ENCODE measurements around the gene STX18.

Gene STX18

DNA sequence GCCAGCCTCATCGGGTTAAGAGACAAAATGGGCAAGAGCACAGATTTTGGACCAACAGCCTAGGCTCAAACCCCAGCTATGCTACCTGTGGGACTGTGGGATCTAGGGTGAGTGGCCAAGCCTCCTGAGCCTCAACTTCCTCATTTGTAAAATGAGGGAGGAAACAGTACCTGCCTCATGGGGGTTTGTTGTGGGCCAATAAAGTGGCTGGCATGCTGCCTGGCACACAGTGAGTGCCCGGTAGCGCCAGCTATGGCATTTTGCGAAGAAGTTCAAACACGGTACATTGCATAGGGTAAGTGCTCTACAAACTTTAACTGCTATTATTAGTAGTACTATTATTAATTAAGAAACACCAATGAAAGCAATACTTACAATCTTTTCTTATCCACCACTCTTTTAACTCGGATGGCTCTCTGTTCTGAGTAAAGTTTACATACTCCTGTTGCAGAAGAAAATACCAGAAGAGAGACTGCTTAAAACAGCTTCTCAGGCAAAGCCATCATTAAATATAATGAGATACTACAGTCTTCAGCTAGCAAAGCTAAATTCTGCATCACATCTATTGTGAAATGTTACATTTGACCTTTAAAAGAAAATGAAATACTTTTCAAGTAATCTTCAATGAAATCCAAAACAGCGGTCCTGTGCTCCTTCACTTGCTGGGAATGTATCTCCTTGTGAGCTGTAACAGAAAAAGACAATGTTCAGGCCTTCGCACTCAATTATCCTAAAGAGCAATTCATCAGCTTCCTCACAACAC lies 84.9 kb downstream of the STX18 start:
- in situ Hi-C loops (cut with HindIII; ENCODE audit: low sequenced_read_pairs), result no loop called here
- no peak for DNase-seq (ENCODE audit: low read depth)
- TF ChIP-seq, protein P1, sequence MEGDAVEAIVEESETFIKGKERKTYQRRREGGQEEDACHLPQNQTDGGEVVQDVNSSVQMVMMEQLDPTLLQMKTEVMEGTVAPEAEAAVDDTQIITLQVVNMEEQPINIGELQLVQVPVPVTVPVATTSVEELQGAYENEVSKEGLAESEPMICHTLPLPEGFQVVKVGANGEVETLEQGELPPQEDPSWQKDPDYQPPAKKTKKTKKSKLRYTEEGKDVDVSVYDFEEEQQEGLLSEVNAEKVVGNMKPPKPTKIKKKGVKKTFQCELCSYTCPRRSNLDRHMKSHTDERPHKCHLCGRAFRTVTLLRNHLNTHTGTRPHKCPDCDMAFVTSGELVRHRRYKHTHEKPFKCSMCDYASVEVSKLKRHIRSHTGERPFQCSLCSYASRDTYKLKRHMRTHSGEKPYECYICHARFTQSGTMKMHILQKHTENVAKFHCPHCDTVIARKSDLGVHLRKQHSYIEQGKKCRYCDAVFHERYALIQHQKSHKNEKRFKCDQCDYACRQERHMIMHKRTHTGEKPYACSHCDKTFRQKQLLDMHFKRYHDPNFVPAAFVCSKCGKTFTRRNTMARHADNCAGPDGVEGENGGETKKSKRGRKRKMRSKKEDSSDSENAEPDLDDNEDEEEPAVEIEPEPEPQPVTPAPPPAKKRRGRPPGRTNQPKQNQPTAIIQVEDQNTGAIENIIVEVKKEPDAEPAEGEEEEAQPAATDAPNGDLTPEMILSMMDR (IDR thresholded peaks at IDR 0.05; ENCODE audit: low read depth, low read length, missing control alignments), result no peak
- no peak overlapping the region for H3K4me3 ChIP-seq (ENCODE audit: low read depth, low read length)

DNA sequence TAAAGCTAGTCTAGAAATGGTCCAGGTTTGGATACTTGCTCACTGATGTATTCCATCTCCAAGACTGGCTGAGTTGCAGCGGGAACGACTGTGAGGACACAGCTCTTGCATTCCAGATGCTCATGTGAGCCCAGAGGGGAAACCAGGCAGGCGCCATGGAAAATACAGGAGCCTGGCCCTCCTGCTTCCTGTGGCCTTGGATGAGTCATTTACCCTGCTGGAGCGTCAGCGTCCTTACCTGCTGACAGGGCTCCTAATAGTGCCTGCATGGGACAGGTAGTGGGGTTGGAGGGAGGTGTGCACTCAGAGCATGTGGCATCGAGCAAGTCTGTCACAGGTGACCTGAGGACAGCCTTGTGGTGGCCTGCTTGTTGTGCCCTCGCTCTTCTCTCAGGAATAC lies 85.5 kb downstream of the STX18 start:
- no peak overlapping the region for H3K4me3 ChIP-seq (ENCODE audit: low read depth, low read length)
- no peak for DNase-seq (ENCODE audit: low read depth)

DNA sequence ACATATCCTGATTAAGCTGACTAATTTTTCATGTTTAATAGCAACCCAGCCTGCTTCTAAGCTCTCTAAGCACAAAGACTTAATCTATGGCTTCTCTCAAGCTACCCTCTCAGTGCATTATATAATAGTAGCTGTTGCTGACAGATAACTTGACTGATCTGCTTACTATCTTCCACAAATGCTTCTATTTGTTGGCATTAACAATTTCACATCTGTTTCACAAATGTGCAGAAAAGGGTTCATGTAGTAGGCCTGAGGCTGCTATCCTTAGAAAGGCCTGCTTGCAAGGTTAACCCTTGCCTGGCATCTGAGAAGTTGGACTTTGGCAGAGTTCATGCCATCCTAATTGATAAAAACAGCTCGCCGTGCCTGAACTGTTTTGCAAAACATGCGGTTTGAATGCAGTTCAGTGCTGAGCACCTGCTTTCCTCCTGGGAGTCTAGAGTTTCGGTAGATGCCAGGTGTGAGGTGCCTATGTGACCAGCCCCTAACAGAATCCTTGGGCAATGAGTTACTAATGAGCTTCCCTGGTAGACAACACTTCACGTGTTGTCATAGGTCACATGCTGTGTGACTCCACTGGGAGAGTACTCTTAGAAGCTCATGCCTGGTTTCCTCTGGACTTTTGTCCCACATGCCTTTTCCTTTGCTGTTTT lies 86.5 kb downstream of the STX18 start:
- no peak for DNase-seq (ENCODE audit: low read depth)
- TF ChIP-seq, protein P1 (IDR thresholded peaks at IDR 0.05; ENCODE audit: low read depth, low read length, missing control alignments), result no peak
- no peak overlapping the region for H3K4me3 ChIP-seq (ENCODE audit: low read depth, low read length)
- in situ Hi-C loops (cut with HindIII; ENCODE audit: low sequenced_read_pairs), result no loop called here

More for the DNA sequence above, 85.5 kb downstream of the STX18 start:
- TF ChIP-seq, protein P1 (IDR thresholded peaks at IDR 0.05; ENCODE audit: low read depth, low read length, missing control alignments), result no peak
- in situ Hi-C loops (cut with HindIII; ENCODE audit: low sequenced_read_pairs), result no loop called here

DNA sequence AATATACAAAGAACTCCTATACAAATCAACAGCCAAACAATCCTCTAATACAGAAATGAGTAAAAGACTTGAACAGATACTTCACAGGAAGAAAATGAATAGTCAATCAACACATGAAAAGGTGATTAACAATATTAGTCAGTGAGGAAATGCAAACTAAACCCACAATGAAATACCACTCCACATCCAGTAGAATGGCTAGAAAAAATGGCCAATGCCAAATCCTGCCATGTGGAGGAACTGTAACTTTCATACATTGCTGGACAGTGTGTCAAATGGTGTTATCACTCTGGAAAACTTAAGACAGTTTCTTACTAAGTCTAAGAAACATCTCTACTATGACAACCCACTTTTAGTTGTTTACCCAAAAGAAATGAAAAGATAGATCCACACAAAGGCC lies 95.4 kb downstream of the STX18 start:
- in situ Hi-C loops (cut with HindIII; ENCODE audit: low sequenced_read_pairs), result no loop called here
- H3K4me3 ChIP-seq (ENCODE audit: low read depth, low read length), result no peak overlapping the region
- no peak for DNase-seq (ENCODE audit: low read depth)
- TF ChIP-seq, protein P1 (IDR thresholded peaks at IDR 0.05; ENCODE audit: low read depth, low read length, missing control alignments), result no peak

DNA sequence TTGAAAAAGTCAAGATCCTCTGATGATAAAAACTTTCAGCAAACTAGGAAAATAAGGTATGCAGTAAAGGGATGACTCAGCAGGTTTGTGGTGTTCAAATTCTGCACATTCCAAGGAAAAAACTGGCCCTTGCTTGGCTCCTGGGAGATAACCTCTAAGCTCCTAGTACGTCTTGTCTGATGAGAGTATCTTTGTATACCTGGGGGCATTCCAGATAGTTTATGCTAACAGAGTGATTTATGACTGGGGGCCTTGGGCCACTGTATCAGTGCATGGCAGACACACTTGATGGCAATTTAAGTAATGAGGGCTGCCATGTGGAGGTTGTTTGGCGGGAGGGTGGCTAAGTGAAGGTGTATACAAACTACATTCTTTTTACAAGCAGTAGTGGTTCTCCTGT lies 98.0 kb downstream of the STX18 start:
- DNase-seq (ENCODE audit: low read depth), result peak; percentile 24
- H3K4me3 ChIP-seq (ENCODE audit: low read depth, low read length), result no peak overlapping the region
- TF ChIP-seq, protein P1 (IDR thresholded peaks at IDR 0.05; ENCODE audit: low read depth, low read length, missing control alignments), result no peak
- in situ Hi-C loops (cut with HindIII; ENCODE audit: low sequenced_read_pairs), result no loop called here

DNA sequence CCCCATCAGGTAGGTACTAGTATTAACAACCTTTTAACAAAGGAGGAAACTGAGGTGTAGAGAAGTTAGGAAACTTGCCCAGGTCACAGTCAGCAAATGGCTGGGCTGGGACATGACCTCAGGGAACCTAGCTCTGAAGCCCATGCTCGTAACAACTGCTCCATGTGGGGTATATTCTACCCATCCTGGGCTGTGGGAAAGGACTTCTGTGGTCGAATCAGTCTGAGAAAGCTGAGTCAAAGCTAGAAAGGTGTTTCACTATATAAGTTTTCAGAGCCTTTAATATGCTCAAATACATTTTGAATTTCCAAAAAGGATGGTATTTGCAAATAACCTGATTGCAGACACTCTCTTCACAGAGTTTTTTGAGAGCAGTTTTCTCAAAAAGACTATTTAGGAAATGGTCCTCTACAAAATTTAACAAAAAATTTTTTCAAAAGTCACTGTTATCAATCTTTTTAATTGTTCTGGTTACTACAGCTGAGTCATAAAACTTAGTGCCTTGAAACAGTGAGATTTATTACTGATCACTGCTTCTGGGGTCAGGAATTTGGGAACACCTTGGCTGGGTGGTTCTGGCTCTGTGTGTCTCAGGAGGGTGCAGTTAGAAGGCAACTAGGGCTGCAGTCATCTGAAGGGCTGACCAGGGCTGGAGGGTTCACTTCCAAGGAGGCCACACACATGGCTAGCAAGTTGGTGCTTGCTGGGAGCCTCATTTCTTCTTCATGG lies 101.4 kb downstream of the STX18 start:
- H3K4me3 ChIP-seq (ENCODE audit: low read depth, low read length), result no peak overlapping the region
- DNase-seq (ENCODE audit: low read depth), result no peak
- in situ Hi-C loops (cut with HindIII; ENCODE audit: low sequenced_read_pairs), result no loop called here
- TF ChIP-seq, protein P1 (IDR thresholded peaks at IDR 0.05; ENCODE audit: low read depth, low read length, missing control alignments), result no peak

Measured in astrocyte of the cerebellum (primary cell).